Muscle layer of colon (tissue), 2 donors: ENCODE results near the gene EMC9.

Experiments
- H3K27ac ChIP-seq: one replicate; pipeline ENCODE4 v1.7.0; 2013; ENCODE audit warnings: low read depth, mild to moderate bottlenecking, low read length, moderate library complexity
- H3K27me3 ChIP-seq, 2 donors: one replicate each; pipeline ENCODE4 v1.7.0; 2013; ENCODE audit warnings: low read length in 2 of 2, mild to moderate bottlenecking in 2 of 2; ENCODE audit not compliant: insufficient read depth in 2 of 2, control insufficient read depth in 1 of 2
- H3K36me3 ChIP-seq: one replicate; pipeline ENCODE4 v1.7.0; 2013; ENCODE audit warnings: mild to moderate bottlenecking, low read length; ENCODE audit not compliant: insufficient read depth
- H3K4me1 ChIP-seq: one replicate; pipeline ENCODE4 v1.7.0; 2013; ENCODE audit warnings: mild to moderate bottlenecking, low read length; ENCODE audit not compliant: insufficient read depth
- H3K4me3 ChIP-seq, 2 donors: one replicate each; pipeline ENCODE4 v1.7.0; 2013; ENCODE audit warnings: low read length in 2 of 2, low read depth in 1 of 2, mild to moderate bottlenecking in 1 of 2, moderate library complexity in 1 of 2
- H3K9ac ChIP-seq: one replicate; pipeline ENCODE4 v1.7.0; 2013; ENCODE audit warnings: low read length
- H3K9me3 ChIP-seq: one replicate; pipeline ENCODE4 v1.7.0; 2013; ENCODE audit warnings: mild to moderate bottlenecking, low read length
- donor health status: abdominal sarcoma.
- donor health status: Adenocarcinoma of cecum.

Gene EMC9

DNA sequence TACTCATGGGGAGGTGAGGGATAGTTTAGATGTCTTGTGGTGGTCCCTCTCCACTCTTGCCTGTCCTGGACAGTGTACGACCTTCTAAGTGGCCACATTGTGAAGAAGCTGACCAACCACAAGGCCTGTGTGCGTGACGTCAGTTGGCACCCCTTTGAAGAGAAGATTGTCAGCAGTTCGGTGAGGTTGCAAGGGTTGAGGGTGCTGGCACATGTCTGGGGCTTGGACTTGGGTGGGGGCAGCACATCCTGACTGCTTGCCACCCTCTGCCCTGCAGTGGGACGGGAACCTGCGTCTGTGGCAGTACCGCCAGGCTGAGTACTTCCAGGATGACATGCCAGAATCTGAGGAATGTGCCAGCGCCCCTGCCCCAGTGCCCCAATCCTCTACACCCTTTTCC, 18.5 kb downstream of the EMC9 start:
- H3K27ac ChIP-seq = no peak overlapping the region
- no peak overlapping the region for H3K9ac ChIP-seq
- H3K4me1 ChIP-seq = no peaks in the 10 kb centered on the region
- H3K9me3 ChIP-seq = no peaks in the 10 kb centered on the region
- no peaks in the 10 kb centered on the region for H3K27me3 ChIP-seq
- H3K36me3 ChIP-seq = peaks cover 47% of the 10 kb centered on the region
- H3K4me3 ChIP-seq = no peak overlapping the region

DNA sequence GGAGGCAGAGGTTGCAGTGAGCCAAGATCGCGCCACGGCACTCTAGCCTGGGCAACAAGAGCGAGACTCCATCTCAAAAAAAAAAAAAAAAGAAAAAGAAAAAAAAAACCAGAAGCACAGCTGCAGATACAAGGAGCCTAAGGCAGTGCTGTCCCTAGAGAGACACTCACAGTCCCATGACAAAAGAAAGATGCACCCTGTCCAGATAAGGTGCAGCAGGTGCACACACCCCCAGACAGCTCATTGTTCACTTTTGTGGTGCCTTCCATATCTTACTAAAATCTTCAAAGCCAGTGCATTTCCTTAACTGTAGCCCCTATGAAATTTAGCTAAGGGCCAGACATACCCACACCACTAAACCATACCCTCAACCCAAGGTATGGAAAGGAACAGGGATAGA, 19.0 kb downstream of the EMC9 start:
- no peaks in the 10 kb centered on the region for H3K27me3 ChIP-seq
- H3K27ac ChIP-seq = no peak overlapping the region
- H3K36me3 ChIP-seq = peaks cover 52% of the 10 kb centered on the region
- H3K9ac ChIP-seq = no peak overlapping the region
- H3K9me3 ChIP-seq = no peaks in the 10 kb centered on the region
- no peaks in the 10 kb centered on the region for H3K4me1 ChIP-seq
- H3K4me3 ChIP-seq = no peak overlapping the region

DNA sequence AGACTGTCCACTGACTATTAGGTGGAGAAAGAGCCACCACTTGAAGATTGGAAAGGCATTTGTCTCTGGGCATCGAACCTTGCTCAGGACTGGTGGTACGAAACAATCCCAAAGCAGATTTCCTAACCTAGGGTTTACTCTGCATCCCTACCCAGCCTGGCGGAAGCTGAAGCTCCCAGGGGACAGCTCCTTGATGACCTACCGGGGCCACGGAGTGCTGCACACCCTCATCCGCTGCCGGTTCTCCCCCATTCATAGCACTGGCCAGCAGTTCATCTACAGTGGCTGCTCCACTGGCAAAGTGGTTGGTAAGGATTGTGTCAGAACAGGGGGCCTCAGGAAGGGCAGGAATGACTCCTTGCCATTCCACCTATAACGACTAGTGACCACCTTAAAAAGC, 20.2 kb downstream of the EMC9 start:
- H3K9ac ChIP-seq = no peak overlapping the region
- H3K4me3 ChIP-seq = no peak overlapping the region
- H3K27ac ChIP-seq = no peak overlapping the region
- no peaks in the 10 kb centered on the region for H3K9me3 ChIP-seq
- H3K4me1 ChIP-seq = peaks cover 6% of the 10 kb centered on the region
- H3K27me3 ChIP-seq = no peaks in the 10 kb centered on the region
- H3K36me3 ChIP-seq = peaks cover 54% of the 10 kb centered on the region

DNA sequence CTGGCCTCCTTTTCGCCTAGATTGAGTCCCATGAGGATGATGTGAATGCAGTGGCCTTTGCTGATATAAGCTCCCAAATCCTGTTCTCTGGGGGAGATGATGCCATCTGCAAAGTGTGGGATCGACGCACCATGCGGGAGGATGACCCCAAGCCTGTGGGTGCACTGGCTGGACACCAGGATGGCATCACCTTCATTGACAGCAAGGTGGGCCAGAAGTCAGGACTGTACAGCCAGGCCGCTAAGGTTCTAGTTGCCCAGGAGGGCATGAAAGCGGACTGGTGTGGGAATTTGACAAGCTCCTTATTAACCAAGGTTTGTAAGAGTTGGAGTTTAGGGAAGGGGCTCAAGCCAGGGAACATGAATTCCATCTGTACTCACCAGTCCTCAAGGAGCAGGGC, 21.7 kb downstream of the EMC9 start:
- peaks cover 16% of the 10 kb centered on the region for H3K4me1 ChIP-seq
- H3K36me3 ChIP-seq = peaks cover 54% of the 10 kb centered on the region
- no peak overlapping the region for H3K4me3 ChIP-seq
- no peaks in the 10 kb centered on the region for H3K27me3 ChIP-seq
- H3K27ac ChIP-seq = no peak overlapping the region
- H3K9ac ChIP-seq = no peak overlapping the region
- H3K9me3 ChIP-seq = no peaks in the 10 kb centered on the region

DNA sequence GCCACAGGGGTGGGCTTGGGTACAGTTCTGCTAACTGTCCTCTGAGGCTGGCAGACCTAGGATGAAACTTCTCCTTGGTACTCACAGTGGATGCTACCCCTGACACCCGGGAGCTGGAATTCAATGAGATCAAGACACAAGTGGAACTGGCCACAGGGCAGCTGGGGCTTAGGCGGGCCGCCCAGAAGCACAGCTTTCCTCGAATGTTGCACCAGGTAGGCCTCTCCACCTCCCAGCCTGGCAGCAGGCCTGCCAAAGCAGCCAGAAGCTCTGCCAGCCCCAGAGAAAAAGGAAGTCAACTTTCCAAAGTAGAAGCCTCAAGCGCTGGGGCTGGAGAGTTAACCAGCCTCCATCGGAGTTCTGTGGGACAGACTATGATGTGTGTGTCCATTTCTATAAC, 24.2 kb downstream of the EMC9 start:
- H3K9ac ChIP-seq = no peak overlapping the region
- no peak overlapping the region for H3K27ac ChIP-seq
- H3K27me3 ChIP-seq = no peaks in the 10 kb centered on the region
- H3K36me3 ChIP-seq = peaks cover 41% of the 10 kb centered on the region
- no peak overlapping the region for H3K4me3 ChIP-seq
- H3K4me1 ChIP-seq = peaks cover 19% of the 10 kb centered on the region
- H3K9me3 ChIP-seq = no peaks in the 10 kb centered on the region

DNA sequence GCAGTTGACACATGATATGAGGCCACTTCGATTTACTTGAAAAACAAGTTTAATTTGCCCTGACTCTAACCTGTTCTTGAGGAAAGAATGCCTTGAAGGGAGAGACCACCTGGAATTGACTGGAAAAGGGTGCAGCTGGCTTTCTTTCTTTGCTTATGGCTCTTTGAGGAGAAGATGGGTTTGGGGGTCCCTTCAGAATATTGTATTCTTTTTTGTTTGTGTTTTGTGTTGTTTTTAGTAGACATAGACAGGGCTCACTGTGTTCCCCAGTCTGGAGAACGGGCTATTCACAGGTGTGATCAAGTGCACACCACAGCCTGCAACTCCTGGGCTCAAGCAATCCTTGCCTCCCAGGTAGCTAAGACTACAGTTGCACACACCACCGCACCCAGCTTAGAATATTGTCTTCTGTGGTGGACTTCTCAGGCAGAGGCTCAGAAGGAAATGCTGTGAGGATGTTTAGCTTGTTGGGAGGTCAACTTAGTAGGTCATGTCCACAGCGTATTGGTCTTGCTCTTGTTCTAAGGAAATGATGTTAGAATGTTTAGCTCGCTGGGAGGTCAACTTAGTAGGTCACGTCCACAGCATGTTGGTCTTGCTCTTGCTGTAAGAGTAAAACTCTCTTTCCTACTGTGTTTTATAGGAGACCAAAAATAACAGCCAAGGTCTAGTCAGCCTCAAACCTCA, 25.1 kb downstream of the EMC9 start:
- Histone ChIP-seq H3K36me3 (peaks cover 35% of the 10 kb centered on the region), H3K27me3 (no peaks in the 10 kb centered on the region), H3K4me3 (peak overlapping the region in 1 of 2 donors; percentile 84), H3K9me3 (no peaks in the 10 kb centered on the region), H3K4me1 (peaks cover 19% of the 10 kb centered on the region), H3K27ac (no peak overlapping the region), H3K9ac (peak overlapping the region; percentile 59)

DNA sequence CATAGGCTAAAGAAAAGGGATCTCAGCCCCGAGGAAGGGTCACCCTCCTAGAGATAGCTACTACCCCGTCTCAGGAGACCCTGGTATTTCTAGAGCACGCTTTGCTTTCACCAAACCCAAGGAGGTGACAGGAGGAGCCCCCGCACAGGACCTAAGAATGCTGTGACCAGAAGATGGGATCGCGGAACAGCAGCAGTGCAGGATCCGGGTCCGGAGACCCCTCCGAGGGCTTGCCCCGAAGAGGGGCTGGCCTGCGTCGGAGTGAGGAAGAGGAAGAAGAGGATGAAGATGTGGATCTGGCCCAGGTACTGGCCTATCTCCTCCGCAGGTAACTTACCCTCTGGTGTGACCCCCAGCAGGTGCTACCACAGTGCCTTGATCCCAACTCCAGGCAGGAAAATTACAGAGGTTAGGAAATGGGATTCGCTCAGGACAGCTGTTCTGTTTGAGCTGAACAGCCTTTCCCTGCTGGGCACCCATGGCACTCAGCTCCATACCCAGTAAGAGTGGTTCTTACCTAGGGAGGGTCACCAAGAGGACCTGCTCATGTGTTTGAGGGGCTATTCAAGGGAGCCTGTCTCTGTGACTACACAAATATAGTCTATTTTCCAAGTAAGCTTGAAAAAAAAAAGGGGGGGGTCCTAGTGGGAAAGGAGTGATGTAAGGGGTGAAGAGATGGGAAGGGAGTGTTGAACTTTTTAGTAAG, 25.8 kb downstream of the EMC9 start:
- peak overlapping the region; percentile 84 to 87 for H3K4me3 ChIP-seq
- no peaks in the 10 kb centered on the region for H3K9me3 ChIP-seq
- H3K27ac ChIP-seq = peak overlapping the region; percentile 93
- peak overlapping the region; percentile 59 for H3K9ac ChIP-seq
- H3K27me3 ChIP-seq = no peaks in the 10 kb centered on the region
- H3K36me3 ChIP-seq = peaks cover 28% of the 10 kb centered on the region
- H3K4me1 ChIP-seq = peaks cover 19% of the 10 kb centered on the region

DNA sequence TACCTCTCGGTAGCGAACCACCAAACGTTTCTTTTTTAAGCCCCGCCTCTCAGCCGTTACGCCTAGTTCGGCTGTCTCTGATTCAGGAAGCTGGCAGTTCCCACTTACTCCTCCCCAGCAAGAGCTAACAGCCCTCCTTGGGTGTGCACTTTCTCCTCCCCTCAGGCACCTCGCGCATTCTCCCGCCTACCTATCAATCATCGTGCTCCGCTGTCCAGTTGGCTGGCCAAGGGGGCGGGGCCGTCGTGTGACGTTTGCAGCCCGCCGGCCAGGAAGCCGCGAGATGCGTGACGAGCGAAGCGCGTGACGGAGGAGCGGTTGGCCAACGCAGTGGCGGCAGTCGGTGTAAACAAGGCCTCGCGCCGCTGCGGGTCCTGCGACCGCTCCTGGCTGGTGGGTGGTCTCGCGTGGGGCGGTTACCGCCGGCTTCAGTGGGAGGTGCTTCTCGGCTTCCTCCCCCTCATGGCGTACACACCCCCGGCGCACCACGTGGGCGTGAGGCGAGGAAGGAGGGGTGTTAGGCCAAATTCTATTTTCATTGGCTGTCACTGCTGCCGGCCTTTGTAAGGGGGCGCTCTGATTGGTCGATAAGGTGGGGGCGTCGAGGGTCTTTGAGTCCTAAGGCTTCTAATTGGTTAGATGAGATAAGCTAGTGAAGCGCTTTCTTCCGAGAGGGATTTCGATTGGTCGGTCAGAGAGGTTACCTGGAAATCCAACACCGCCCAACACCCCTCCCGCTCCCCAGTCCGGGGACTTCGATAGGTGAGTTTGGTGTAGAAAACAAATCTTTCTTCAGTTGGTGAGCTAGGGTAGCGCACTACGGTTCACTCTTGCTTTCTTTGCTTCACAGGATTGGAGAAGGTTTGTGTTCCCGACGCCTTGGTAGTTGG, 26.6 kb downstream of the EMC9 start, which contains the start of the genes DCAF11 and NRL:
Gene DCAF11, plus strand, starts transcription at position 246 of the 890 bp plus-strand sequence. CDS start 818 bp downstream, outside the sequence.
Gene NRL, minus strand, starts transcription at position 418 of the 890 bp plus-strand sequence. CDS start 32,101 bp downstream, outside the sequence.
- no peaks in the 10 kb centered on the region for H3K27me3 ChIP-seq

DNA sequence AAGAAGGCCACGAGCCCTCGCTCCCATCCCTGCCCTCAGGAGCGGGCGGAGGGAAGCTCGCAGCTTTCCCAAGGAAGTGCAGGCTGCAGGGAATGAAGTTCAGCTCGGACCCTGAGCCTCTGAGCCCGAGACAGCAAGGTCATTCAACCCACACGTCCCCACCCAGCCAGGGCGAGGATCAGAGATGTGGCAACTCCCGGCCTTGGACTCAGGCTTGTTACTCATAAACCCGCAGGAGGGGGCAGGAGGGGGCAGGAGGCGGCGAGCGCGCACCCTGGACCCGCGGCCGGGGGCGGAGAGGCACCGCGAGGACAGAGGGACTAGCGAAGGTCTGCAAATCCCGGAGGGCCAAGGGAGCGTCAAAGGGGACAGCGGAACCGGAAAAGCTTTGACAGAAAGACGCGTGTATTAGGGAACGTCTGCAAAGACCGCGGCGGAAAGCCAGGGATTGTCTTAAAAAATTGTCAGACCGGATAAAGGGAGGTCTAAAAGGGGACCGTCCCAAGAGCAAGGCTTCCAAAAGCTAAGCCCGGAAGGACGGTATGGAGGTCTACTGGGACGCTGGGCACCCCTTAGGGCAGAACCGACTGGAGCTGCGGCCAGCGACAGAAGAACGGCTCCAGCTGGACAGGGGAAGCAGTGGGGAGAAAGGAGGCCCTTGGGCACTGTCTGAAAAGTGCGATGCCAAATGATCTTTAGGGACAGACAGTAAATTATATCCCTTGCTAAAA, 27.4 kb downstream of the EMC9 start:
- Histone ChIP-seq H3K9ac (peak overlapping the region; percentile 66), H3K36me3 (peaks cover 17% of the 10 kb centered on the region), H3K4me3 (peak overlapping the region; percentile 82 to 84), H3K4me1 (peaks cover 20% of the 10 kb centered on the region), H3K27me3 (no peaks in the 10 kb centered on the region), H3K27ac (peak overlapping the region; percentile 87), H3K9me3 (no peaks in the 10 kb centered on the region)

More for the DNA sequence above, 26.6 kb downstream of the EMC9 start, which contains the start of the genes DCAF11 and NRL:
- Histone ChIP-seq H3K4me3 (peak within 1 kb of the TSS; percentile 84 to 87), H3K9me3 (no peaks in the 10 kb centered on the region), H3K36me3 (peaks cover 25% of the 10 kb centered on the region), H3K4me1 (peaks cover 19% of the 10 kb centered on the region), H3K9ac (peak within 1 kb of the TSS; percentile 66), H3K27ac (peak within 1 kb of the TSS; percentile 93)

DNA sequence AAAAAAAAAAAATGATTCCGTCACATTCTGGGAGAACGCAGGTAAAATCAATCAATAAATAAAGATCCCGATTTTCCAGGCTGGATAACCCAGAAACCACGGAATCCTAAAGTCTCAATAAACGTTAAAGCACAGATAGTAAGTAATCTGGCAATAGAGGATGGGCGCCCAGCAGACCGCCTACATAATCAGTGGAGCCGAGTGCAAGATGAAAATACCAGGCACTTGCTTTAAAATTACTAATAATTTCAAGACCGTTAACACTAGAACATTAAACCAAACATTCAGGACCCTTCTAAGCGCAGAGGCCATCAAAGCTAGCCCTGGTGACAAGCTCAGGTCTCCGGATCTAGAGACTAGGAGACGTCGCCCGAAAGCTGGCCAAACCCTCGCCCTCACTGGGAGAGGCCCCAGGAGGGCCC, 28.0 kb downstream of the EMC9 start:
- Histone ChIP-seq H3K27ac (peak overlapping the region; percentile 87), H3K9me3 (no peaks in the 10 kb centered on the region), H3K9ac (peak overlapping the region; percentile 66), H3K27me3 (no peaks in the 10 kb centered on the region), H3K4me3 (peak overlapping the region; percentile 82 to 84), H3K36me3 (peaks cover 11% of the 10 kb centered on the region), H3K4me1 (peaks cover 25% of the 10 kb centered on the region)
